GM18517 (cell line): Measurements from ENCODE around the gene MYO7A.

Experiments used
- ATAC-seq: cut with Tn5 transposase; IDR thresholded peaks from one replicate; pipeline ENCODE4 v1.9.1; 2021; ENCODE audit warnings: mild to moderate bottlenecking, moderate library complexity; ENCODE audit not compliant: unreplicated experiment

MYO7A gene

GRCh38 chr11:77127920-77128691 is at the start of gene MYO7A:
TSS of gene MYO7A (plus strand) at chr11:77128246. CDS start at chr11:77130635, 2,389 bp downstream.
- no peak for ATAC-seq

- no peak for ATAC-seq
These were observed 48.4 kb upstream of the MYO7A start for GRCh38 chr11:77079666-77080065.

GRCh38 chr11:77080643-77081210 is 47.3 kb upstream of the MYO7A start:
- ATAC-seq: no peak

- no peak for ATAC-seq
These were observed 46.6 kb upstream of the MYO7A start for GRCh38 chr11:77081381-77081851.

- no peak for ATAC-seq
These were observed 45.8 kb upstream of the MYO7A start for GRCh38 chr11:77081976-77082836.

GRCh38 chr11:77082838-77083565 is 45.0 kb upstream of the MYO7A start:
- no peak for ATAC-seq

- ATAC-seq: no peak
These were observed 44.3 kb upstream of the MYO7A start for GRCh38 chr11:77083566-77084245.

- no peak for ATAC-seq
These were observed 43.4 kb upstream of the MYO7A start for GRCh38 chr11:77084581-77085191.

- no peak for ATAC-seq
These were observed 42.4 kb upstream of the MYO7A start for GRCh38 chr11:77085652-77086051.

- ATAC-seq: no peak
These were observed 41.2 kb upstream of the MYO7A start for GRCh38 chr11:77086521-77087472.

GRCh38 chr11:77087723-77088225 is 40.3 kb upstream of the MYO7A start:
- ATAC-seq: no peak

- ATAC-seq: no peak
These were observed 39.6 kb upstream of the MYO7A start for GRCh38 chr11:77088236-77089003.

GRCh38 chr11:77089004-77089545 is 39.0 kb upstream of the MYO7A start:
- ATAC-seq: no peak

GRCh38 chr11:77090046-77090372 is 38.0 kb upstream of the MYO7A start:
- no peak for ATAC-seq

GRCh38 chr11:77090373-77091111 is 37.5 kb upstream of the MYO7A start:
- no peak for ATAC-seq

GRCh38 chr11:77091146-77091940 is 36.7 kb upstream of the MYO7A start:
- peak; percentile 82 for ATAC-seq
